NB4 (cell line): ENCODE data around the gene TRIM62.
"Not testable (repeated sequence)": the region's sequence is repeated elsewhere in the genome, so short reads cannot be mapped to it uniquely, and the experiment has no call there.

Source experiments
- DNase-seq: peaks from one replicate; pipeline ENCODE4 v3.0.0; 2010; ENCODE audit warnings: low read depth
- H3K4me3 ChIP-seq: one replicate; pipeline ENCODE4 v1.5.1; 2011; ENCODE audit warnings: mild to moderate bottlenecking, low read depth, low read length, moderate library complexity
- MYC ChIP-seq: IDR thresholded peaks from 2 replicates; pipeline ENCODE4 v1.6.1; 2011; ENCODE audit warnings: low read depth, low read length
- POLR2A ChIP-seq: IDR thresholded peaks from 2 replicates; pipeline ENCODE4 v1.6.1; 2011; ENCODE audit warnings: mild to moderate bottlenecking; ENCODE audit not compliant: insufficient read length; ENCODE audit errors: extremely low read depth
- TF ChIP-seq, protein P1 (sequence below): IDR thresholded peaks from 2 replicates; pipeline ENCODE4 v1.6.1; 2011; ENCODE audit warnings: low read depth, low read length
- TF ChIP-seq, protein P2 (sequence below): IDR thresholded peaks from one replicate; pipeline ENCODE4 v1.5.1; 2012; ENCODE audit warnings: low read depth, low read length

TRIM62 gene

DNA sequence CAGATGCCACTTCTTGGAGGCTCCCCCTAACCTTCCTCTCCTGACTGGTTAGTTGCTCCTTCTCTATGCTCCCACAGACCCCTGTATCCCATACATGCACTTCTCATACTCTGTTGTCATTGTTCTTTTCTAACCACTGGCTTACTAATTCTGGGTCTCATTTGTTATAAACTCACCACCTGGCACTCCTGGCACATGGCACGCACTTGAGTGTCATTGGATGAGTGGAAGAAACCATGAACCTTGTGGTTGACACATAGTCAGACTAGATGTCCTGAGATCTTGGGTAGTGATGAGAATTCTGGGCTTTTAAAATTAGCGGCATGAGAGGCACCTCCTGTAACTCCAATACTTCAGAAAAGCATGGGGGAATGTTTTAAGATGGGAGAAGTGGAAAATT lies 49.3 kb downstream of the TRIM62 start:
- no peak for TF ChIP-seq POLR2A
- TF ChIP-seq, protein P1, sequence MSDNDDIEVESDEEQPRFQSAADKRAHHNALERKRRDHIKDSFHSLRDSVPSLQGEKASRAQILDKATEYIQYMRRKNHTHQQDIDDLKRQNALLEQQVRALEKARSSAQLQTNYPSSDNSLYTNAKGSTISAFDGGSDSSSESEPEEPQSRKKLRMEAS: no peak
- TF ChIP-seq, protein P2, sequence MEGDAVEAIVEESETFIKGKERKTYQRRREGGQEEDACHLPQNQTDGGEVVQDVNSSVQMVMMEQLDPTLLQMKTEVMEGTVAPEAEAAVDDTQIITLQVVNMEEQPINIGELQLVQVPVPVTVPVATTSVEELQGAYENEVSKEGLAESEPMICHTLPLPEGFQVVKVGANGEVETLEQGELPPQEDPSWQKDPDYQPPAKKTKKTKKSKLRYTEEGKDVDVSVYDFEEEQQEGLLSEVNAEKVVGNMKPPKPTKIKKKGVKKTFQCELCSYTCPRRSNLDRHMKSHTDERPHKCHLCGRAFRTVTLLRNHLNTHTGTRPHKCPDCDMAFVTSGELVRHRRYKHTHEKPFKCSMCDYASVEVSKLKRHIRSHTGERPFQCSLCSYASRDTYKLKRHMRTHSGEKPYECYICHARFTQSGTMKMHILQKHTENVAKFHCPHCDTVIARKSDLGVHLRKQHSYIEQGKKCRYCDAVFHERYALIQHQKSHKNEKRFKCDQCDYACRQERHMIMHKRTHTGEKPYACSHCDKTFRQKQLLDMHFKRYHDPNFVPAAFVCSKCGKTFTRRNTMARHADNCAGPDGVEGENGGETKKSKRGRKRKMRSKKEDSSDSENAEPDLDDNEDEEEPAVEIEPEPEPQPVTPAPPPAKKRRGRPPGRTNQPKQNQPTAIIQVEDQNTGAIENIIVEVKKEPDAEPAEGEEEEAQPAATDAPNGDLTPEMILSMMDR: no peak
- TF ChIP-seq MYC: no peak
- DNase-seq: no peak
- H3K4me3 ChIP-seq: no peak overlapping the region

DNA sequence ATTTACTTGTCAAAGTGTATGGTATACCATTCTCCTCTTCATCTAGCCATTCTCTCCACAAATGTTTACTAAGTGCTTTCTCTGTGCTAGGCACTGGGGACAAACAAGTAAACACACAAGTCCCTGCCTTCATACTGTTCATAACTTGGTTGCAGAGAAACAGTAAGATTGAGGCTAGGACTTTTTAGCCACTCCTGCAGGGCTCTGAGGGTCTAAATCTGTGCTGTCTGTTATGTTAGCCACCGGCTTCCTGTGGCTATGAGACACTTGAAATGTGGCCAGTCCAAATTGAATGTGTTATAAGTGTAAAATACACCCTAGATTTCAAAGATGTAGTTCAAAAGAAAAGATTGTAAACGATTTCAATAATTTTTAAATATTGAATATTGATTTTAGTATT lies 50.7 kb downstream of the TRIM62 start:
- TF ChIP-seq POLR2A: no peak
- TF ChIP-seq MYC: no peak
- TF ChIP-seq, protein P2: no peak
- TF ChIP-seq, protein P1: no peak
- no peak overlapping the region for H3K4me3 ChIP-seq
- no peak for DNase-seq

DNA sequence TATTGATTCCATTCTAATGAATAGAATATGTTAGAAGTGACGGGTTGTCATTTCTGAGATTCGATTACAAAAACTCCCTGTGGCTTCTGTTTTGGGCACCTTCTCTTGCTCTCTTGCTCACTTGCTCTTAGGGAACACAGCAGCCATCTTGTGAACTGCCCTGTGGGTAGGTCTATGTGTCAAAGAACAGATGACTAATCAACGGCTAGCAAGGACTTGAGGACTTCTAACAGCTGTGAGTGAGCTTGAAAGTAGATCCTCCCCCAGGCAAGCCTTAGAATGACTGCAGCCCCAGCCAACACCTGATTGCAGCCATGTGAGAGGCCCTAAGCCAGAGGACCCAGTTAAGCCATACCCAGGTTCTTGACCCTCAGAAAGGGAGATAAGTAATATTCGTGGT lies 51.5 kb downstream of the TRIM62 start:
- peak; percentile 78 for DNase-seq
- H3K4me3 ChIP-seq: no peak overlapping the region
- TF ChIP-seq, protein P2: no peak
- TF ChIP-seq MYC (no peak), POLR2A (no peak)
- TF ChIP-seq, protein P1: no peak

DNA sequence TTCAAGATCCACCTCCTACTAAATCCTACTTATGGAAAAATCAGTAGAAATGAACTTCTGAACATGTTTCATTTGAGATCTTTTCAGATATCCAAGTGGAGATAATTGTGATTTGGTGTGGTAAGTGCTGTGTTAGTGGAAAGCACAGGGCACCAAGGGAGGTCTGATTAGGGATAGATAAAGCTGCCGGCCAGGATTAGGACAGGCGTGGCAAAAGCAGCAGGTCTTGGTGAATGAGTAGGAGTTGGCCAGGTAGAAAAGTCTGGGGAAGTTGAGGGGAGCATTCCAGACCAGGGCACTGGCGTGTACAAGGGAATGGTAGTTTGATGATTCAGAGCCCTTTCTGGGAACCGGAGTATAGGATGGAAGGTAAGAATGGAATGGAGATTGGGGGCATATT lies 53.1 kb downstream of the TRIM62 start:
- TF ChIP-seq POLR2A (no peak), MYC (no peak)
- H3K4me3 ChIP-seq: no peak overlapping the region
- DNase-seq: no peak

DNA sequence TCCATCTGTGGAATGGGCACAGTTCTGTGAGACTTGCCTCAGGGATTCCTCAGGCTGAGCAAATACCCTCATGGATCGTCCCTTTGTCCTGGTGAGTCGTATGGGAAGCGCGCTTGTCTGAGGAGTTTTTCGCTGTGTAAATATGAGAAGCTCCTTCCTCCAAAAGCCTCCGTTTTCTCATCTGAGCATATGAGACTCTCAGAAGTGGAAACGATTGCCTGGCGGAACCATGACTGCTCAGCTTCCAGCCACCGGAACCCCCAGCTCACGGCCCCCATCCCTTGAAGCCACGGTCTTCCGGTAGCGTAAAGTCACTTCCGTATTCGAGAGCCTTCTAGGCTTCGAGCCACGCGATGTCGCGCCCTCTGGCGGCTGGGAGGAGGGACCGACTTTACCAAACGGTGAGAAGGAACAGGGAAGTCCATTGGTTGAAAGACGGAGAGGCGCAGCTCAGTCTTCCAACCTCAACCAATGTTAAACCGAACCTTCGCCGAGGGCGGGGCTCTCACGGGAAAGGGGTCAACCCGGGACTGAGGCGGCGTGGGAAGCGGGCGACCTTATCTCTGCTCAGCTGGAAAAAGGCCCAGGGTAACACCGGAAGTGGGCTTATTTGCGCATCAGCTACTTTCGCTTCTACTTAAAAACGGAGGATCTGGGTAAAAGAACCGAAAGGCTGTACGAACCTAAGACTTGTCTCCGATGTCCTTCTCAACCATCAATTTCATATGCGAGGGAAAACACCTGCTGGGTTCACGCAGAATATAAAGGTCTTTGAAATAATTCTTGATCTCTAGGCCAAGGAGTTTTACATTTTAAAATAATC lies 54.6 kb downstream of the TRIM62 start:
- H3K4me3 ChIP-seq: peak overlapping the region; percentile 91
- TF ChIP-seq, protein P2: peak; percentile 84
- TF ChIP-seq, protein P1: peak; percentile 78
- TF ChIP-seq MYC (peak; percentile 88), POLR2A (peak; percentile 88)
- peak; percentile 99 for DNase-seq

DNA sequence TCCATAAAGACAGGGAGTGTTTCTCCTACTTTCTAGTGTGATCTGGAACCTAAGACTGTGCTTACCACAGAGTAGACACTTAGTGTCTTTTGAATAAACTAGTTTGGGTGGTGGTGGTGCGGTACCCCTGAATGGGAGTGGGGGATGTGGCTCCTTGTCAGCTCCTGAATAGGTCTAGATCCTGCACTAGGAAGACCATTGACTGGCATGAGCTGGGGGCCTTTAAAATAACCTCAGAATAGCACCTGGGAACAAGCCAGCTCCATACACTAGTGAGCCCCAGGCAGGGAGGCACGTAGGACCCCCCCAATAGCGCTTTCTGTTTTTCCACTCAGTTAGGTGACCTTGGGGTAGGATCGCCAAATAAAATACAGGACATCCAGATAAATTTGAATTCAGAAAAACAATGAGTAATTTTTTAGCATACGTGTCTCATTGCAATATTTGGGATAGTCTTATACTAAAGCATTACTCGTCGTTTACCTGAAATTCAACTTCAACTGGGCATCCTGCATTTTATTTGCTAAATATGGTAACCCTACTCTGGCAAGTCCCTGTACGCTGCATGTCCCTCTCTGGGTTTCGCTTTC lies 55.3 kb downstream of the TRIM62 start:
- TF ChIP-seq, protein P1: no peak
- TF ChIP-seq, protein P2: no peak
- TF ChIP-seq POLR2A (no peak), MYC (no peak)
- peak overlapping the region; percentile 91 for H3K4me3 ChIP-seq
- DNase-seq: no peak

DNA sequence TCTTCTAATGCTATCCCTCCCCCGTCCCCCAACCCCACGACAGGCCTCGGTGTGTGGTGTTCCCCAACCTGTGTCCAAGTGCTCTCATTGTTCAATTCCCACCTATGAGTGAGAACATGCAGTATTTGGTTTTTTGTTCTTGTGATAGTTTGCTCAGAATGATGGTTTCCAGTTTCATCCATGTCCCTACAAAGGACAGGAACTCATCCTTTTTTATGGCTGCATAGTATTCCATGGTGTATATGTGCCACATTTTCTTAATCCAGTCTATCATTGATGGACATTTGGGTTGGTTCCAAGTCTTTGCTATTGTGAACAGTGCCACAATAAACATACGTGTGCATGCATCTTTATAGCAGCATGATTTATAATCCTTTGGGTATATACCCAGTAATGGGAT lies 57.2 kb downstream of the TRIM62 start:
- not testable (repeated sequence) for DNase-seq, H3K4me3 ChIP-seq
